Peyer's patch (tissue), 4 donors: ENCODE measurements around the gene NLGN2. TPM values are rescaled to one million over a fixed set of nuclear protein-coding genes. Genes with fewer than 3 reads are reported as not detected.

Experiments used
- DNase-seq, 3 donors: peaks; one replicate each; pipeline ENCODE4 v3.0.0-alpha.2; 2017 to 2019
- H3K27ac ChIP-seq, 4 donors: fragments of 200-600 bp; sonication (generic); one replicate each; pipeline ENCODE4 v1.5.1; 2016 to 2019
- H3K27me3 ChIP-seq, 2 donors: fragments of 200-600 bp; sonication (generic); one replicate each; pipeline ENCODE4 v1.5.1; 2019
- H3K36me3 ChIP-seq, 3 donors: fragments of 200-600 bp; sonication (generic); one replicate each; pipeline ENCODE4 v1.5.1; 2016 to 2019
- H3K4me1 ChIP-seq, 4 donors: fragments of 200-600 bp; sonication (generic); one replicate each; pipeline ENCODE4 v1.5.1; 2016 to 2019
- H3K4me3 ChIP-seq, 4 donors: fragments of 200-600 bp; sonication (generic); 1 replicate in 3 of 4; 2 replicates in 1 of 4; pipeline ENCODE4 v1.5.1; 2016 to 2019; ENCODE audit warnings: mild to moderate bottlenecking in 1 of 4
- H3K9me3 ChIP-seq, 4 donors: fragments of 200-600 bp; sonication (generic); one replicate each; pipeline ENCODE4 v1.5.1; 2016 to 2019; ENCODE audit warnings: mild to moderate bottlenecking in 1 of 4
- CTCF ChIP-seq, 6 experiments: fragments of 450-650 bp in 4 of 6; fragments of 200-600 bp in 2 of 6; sonication (generic) in 1 of 6; IDR thresholded peaks; one replicate each; pipeline ENCODE4 v1.5.1; 2017 to 2019; ENCODE audit warnings: antibody characterized with exemption in 6 of 6, mild to moderate bottlenecking in 3 of 6, moderate library complexity in 1 of 6
- POLR2A ChIP-seq, 2 donors: fragments of 450-650 bp; IDR thresholded peaks; one replicate each; pipeline ENCODE4 v1.5.1; 2017; ENCODE audit warnings: antibody characterized with exemption in 2 of 2, mild to moderate bottlenecking in 2 of 2, moderate library complexity in 2 of 2
- total RNA-seq, 4 donors: library from RNA; depleted of rRNA; stranded (reverse); fragments of >200 nt; gene quantifications; one replicate each; pipeline ENCODE4 v1.1.0, GENCODE V29; 2016

The NLGN2 gene
- total RNA-seq, 4 donors from 2014 or later = 0.88 to 9.9 (median 5.8) TPM

- Histone ChIP-seq H3K27ac (no peak overlapping the region), H3K36me3 (no peaks in the 10 kb centered on the region)
- no peak for TF ChIP-seq CTCF (IDR thresholded peaks at IDR 0.05)
- no peak for TF ChIP-seq POLR2A (IDR thresholded peaks at IDR 0.05)
Observed at GRCh38 chr17:7413346-7413985, 5.8 kb downstream of the NLGN2 start.

GRCh38 chr17:7414837-7415236 is 7.2 kb downstream of the NLGN2 start:
- DNase-seq = no peak
- H3K27me3 ChIP-seq = no peaks in the 10 kb centered on the region
- no peaks in the 10 kb centered on the region for H3K36me3 ChIP-seq
- H3K27ac ChIP-seq = no peak overlapping the region
- no peak overlapping the region for H3K4me3 ChIP-seq
- H3K9me3 ChIP-seq = no peaks in the 10 kb centered on the region
- no peak for TF ChIP-seq CTCF (IDR thresholded peaks at IDR 0.05)
- no peak for TF ChIP-seq POLR2A (IDR thresholded peaks at IDR 0.05)
- H3K4me1 ChIP-seq = no peaks in the 10 kb centered on the region

More at GRCh38 chr17:7413346-7413985, 5.8 kb downstream of the NLGN2 start:
- Histone ChIP-seq H3K4me3 (no peak overlapping the region), H3K4me1 (no peaks in the 10 kb centered on the region), H3K9me3 (no peaks in the 10 kb centered on the region), H3K27me3 (no peaks in the 10 kb centered on the region)
- DNase-seq = no peak

GRCh38 chr17:7415784-7416183 is 8.1 kb downstream of the NLGN2 start:
- H3K27ac ChIP-seq = no peak overlapping the region
- DNase-seq = no peak
- TF ChIP-seq CTCF (IDR thresholded peaks at IDR 0.05) (no peak), POLR2A (IDR thresholded peaks at IDR 0.05) (no peak)
- no peaks in the 10 kb centered on the region for H3K36me3 ChIP-seq
- H3K9me3 ChIP-seq = no peaks in the 10 kb centered on the region
- no peaks in the 10 kb centered on the region for H3K27me3 ChIP-seq
- H3K4me1 ChIP-seq = no peaks in the 10 kb centered on the region
- no peak overlapping the region for H3K4me3 ChIP-seq

GRCh38 chr17:7416323-7416722 is 8.7 kb downstream of the NLGN2 start:
- Histone ChIP-seq H3K4me1 (no peaks in the 10 kb centered on the region), H3K27ac (no peak overlapping the region), H3K36me3 (no peaks in the 10 kb centered on the region), H3K4me3 (no peak overlapping the region), H3K27me3 (no peaks in the 10 kb centered on the region), H3K9me3 (no peaks in the 10 kb centered on the region)
- DNase-seq = no peak
- TF ChIP-seq CTCF (IDR thresholded peaks at IDR 0.05) (peak in 2 of 6 experiments; percentile 15 to 23), POLR2A (IDR thresholded peaks at IDR 0.05) (no peak)

GRCh38 chr17:7417056-7417655 is 9.5 kb downstream of the NLGN2 start:
- no peak overlapping the region for H3K4me3 ChIP-seq
- TF ChIP-seq POLR2A (IDR thresholded peaks at IDR 0.05) (no peak), CTCF (IDR thresholded peaks at IDR 0.05) (no peak)
- H3K27me3 ChIP-seq = no peaks in the 10 kb centered on the region
- H3K27ac ChIP-seq = no peak overlapping the region
- H3K4me1 ChIP-seq = no peaks in the 10 kb centered on the region
- no peaks in the 10 kb centered on the region for H3K36me3 ChIP-seq
- H3K9me3 ChIP-seq = no peaks in the 10 kb centered on the region
- DNase-seq = no peak
